Natural killer cell (primary cell): ENCODE data around the gene ITSN2. TPM values are rescaled to one million over a fixed set of nuclear protein-coding genes. Genes with fewer than 3 reads are reported as not detected.

Experiments used
- ATAC-seq, 3 donors: fragments of 150-1000 bp in 2 of 3; fragments of 200-7000 bp in 1 of 3; cut with Tn5 transposase; 1 replicate in 1 of 3; 2 replicates in 2 of 3; pipeline ENCODE4 v1.10.0; 2021; ENCODE audit warnings: mild to moderate bottlenecking in 2 of 3, moderate library complexity in 2 of 3
- DNase-seq, 2 donors: peaks; one replicate each; pipeline versions ENCODE4 v3.0.0 to v3.0.0-alpha.2; 2013 to 2021; ENCODE audit warnings: mixed read lengths in 1 of 2
- H3K27ac ChIP-seq: one replicate; pipeline ENCODE4 v1.5.1; 2013; ENCODE audit warnings: mild to moderate bottlenecking, low read length
- H3K27me3 ChIP-seq: one replicate; pipeline ENCODE4 v1.6.1; 2013; ENCODE audit warnings: low read length; ENCODE audit not compliant: control insufficient read depth, insufficient read depth
- H3K36me3 ChIP-seq: one replicate; pipeline ENCODE4 v1.6.1; 2013; ENCODE audit warnings: low read length; ENCODE audit not compliant: control insufficient read depth, insufficient read depth
- H3K4me1 ChIP-seq: one replicate; pipeline ENCODE4 v1.6.1; 2013; ENCODE audit warnings: low read length; ENCODE audit not compliant: control insufficient read depth, insufficient read depth
- H3K4me3 ChIP-seq: one replicate; pipeline ENCODE4 v1.5.1; 2013; ENCODE audit warnings: low read length
- H3K9me3 ChIP-seq: one replicate; pipeline ENCODE4 v1.6.1; 2013; ENCODE audit warnings: low read length; ENCODE audit not compliant: control insufficient read depth, insufficient read depth
- H3K27ac Mint-ChIP-seq, 2 donors: one replicate each; pipeline ENCODE4 v1.8.0; 2022; ENCODE audit warnings: mild to moderate bottlenecking in 2 of 2, mixed read lengths in 2 of 2, moderate library complexity in 1 of 2
- H3K27me3 Mint-ChIP-seq, 2 donors: one replicate each; pipeline ENCODE4 v1.8.0; 2022; ENCODE audit warnings: low read depth in 2 of 2, mixed read lengths in 2 of 2
- H3K36me3 Mint-ChIP-seq: one replicate; pipeline ENCODE4 v1.8.0; 2022; ENCODE audit warnings: mixed read lengths
- H3K4me1 Mint-ChIP-seq, 2 donors: one replicate each; pipeline ENCODE4 v1.8.0; 2022; ENCODE audit warnings: mixed read lengths in 2 of 2
- H3K4me3 Mint-ChIP-seq: one replicate; pipeline ENCODE4 v1.8.0; 2022; ENCODE audit warnings: mild to moderate bottlenecking, moderate library complexity, mixed read lengths
- H3K9me3 Mint-ChIP-seq, 2 donors: one replicate each; pipeline ENCODE4 v1.8.0; 2022; ENCODE audit warnings: mixed read lengths in 2 of 2
- WGBS: methylation state at CpG from one replicate; pipeline ENCODE4 v1.1.7; 2013; ENCODE audit warnings: missing lambda C conversion rate; ENCODE audit not compliant: insufficient coverage; 5-methylcytosine and 5-hydroxymethylcytosine counted together
- intact Hi-C: fragments of 100-400 bp; cut with micrococcal nuclease; formaldehyde crosslinking; loops from one replicate; pipeline ENCODE4 v1.14.2; 2022
- total RNA-seq, 4 donors: library from RNA; stranded (reverse); fragments of 120-200 nt in 1 of 4; gene quantifications; one replicate each; pipeline versions ENCODE4 v1.2.3 to v1.2.4, GENCODE V29; 2013 to 2022
- TF ChIP-seq, protein P1 (sequence below): fragments of 200-600 bp; IDR thresholded peaks from one replicate; pipeline ENCODE4 v1.8.0; 2022; ENCODE audit warnings: antibody characterized with exemption

Gene ITSN2
- total RNA-seq, 3 donors from 2014 or later (not counting 1 experiment from before 2014, with no cell fraction given) = 101 to 118 (median 115) TPM

DNA sequence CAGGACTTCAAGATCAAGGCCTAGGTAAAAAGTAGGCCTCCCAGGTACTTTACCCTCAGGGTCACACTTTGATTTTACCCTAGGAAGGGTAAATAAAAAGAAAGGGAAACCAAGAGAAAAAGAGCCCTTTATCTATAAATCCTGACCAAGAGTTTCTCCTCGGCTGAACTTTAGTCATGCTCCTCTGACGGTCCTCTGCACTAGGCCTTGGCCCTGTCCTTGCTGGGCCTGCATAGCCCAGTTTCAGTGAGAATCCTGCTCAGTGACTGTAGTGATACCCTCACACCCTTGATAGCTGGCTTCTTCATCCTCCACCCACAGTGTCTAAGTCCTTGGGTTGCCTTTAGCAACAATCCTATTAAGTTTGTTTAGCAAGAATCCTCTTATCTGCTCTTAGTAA, 20.5 kb upstream of the ITSN2 start:
- H3K36me3 ChIP-seq = no peaks in the 10 kb centered on the region
- no peak overlapping the region for H3K27ac ChIP-seq
- H3K4me1 Mint-ChIP-seq = no peaks in the 10 kb centered on the region
- no peak overlapping the region for H3K27ac Mint-ChIP-seq
- intact Hi-C loops = loop anchor here (5.0 kb wide), 1 partner anchor 559 kb away; no protein-coding TSS in a partner anchor
- H3K4me3 ChIP-seq = no peak overlapping the region
- H3K27me3 ChIP-seq = no peaks in the 10 kb centered on the region
- no peak for ATAC-seq
- no peaks in the 10 kb centered on the region for H3K27me3 Mint-ChIP-seq
- no peak for DNase-seq
- 90% methylated on average over 2 of the region's 2 CpGs for WGBS
- TF ChIP-seq, protein P1, sequence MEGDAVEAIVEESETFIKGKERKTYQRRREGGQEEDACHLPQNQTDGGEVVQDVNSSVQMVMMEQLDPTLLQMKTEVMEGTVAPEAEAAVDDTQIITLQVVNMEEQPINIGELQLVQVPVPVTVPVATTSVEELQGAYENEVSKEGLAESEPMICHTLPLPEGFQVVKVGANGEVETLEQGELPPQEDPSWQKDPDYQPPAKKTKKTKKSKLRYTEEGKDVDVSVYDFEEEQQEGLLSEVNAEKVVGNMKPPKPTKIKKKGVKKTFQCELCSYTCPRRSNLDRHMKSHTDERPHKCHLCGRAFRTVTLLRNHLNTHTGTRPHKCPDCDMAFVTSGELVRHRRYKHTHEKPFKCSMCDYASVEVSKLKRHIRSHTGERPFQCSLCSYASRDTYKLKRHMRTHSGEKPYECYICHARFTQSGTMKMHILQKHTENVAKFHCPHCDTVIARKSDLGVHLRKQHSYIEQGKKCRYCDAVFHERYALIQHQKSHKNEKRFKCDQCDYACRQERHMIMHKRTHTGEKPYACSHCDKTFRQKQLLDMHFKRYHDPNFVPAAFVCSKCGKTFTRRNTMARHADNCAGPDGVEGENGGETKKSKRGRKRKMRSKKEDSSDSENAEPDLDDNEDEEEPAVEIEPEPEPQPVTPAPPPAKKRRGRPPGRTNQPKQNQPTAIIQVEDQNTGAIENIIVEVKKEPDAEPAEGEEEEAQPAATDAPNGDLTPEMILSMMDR = no peak
- no peak overlapping the region for H3K4me3 Mint-ChIP-seq
- H3K9me3 Mint-ChIP-seq = no peaks in the 10 kb centered on the region
- H3K4me1 ChIP-seq = no peaks in the 10 kb centered on the region
- H3K36me3 Mint-ChIP-seq = no peaks in the 10 kb centered on the region
- H3K9me3 ChIP-seq = no peaks in the 10 kb centered on the region

DNA sequence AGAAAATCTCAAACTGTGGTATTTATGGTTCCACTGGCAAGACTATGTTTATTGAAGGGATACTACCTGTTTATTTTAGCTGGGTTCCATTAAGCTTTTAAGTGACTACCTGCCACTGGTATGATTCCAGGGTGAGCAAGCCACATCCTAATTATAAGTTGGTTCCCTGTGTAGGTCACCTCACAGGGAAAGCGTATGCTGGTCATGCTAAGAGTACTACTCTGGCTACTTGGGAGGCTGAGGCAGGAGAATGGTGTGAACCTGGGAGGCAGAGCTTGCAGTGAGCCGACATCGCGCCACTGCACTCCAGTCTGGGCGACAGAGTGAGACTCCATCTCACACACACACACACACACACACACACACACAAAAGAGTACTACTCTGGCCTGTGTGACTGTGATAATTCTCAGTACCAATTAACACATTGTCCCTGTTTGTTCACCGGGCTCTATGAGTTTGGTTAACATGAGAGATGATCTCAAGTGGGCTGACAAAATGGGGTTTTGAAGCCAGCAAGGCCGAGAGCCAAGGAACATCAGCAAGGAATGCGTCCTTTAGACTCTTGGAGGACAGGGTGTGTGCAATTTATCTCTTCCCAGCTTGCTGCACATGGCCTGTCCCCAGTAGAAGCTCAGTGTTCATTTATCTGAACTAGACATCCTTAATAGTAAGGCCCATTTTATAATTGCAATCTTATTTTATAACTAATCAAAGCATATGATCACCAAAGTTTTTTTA, 15.2 kb upstream of the ITSN2 start:
- H3K36me3 ChIP-seq = no peaks in the 10 kb centered on the region
- no peaks in the 10 kb centered on the region for H3K36me3 Mint-ChIP-seq
- no peaks in the 10 kb centered on the region for H3K27me3 ChIP-seq
- ATAC-seq (no peak), DNase-seq (no peak)
- H3K4me1 ChIP-seq = no peaks in the 10 kb centered on the region
- no peaks in the 10 kb centered on the region for H3K9me3 ChIP-seq
- H3K4me1 Mint-ChIP-seq = no peaks in the 10 kb centered on the region
- TF ChIP-seq, protein P1 = no peak
- H3K4me3 Mint-ChIP-seq = no peak overlapping the region
- H3K27ac Mint-ChIP-seq = no peak overlapping the region
- intact Hi-C loops = no loop called here
- no peaks in the 10 kb centered on the region for H3K9me3 Mint-ChIP-seq
- H3K27ac ChIP-seq = no peak overlapping the region
- 73% methylated on average over 4 of the region's 8 CpGs for WGBS
- no peak overlapping the region for H3K4me3 ChIP-seq
- no peaks in the 10 kb centered on the region for H3K27me3 Mint-ChIP-seq

GRCh38 chr2:24374301-24374700, 14.0 kb upstream of the ITSN2 start:
- H3K27me3 ChIP-seq = no peaks in the 10 kb centered on the region
- no peak overlapping the region for H3K27ac ChIP-seq
- H3K4me1 ChIP-seq = no peaks in the 10 kb centered on the region
- H3K36me3 ChIP-seq = no peaks in the 10 kb centered on the region
- H3K27me3 Mint-ChIP-seq = no peaks in the 10 kb centered on the region
- TF ChIP-seq, protein P1 = no peak
- DNase-seq = no peak
- no peak overlapping the region for H3K4me3 ChIP-seq
- H3K9me3 Mint-ChIP-seq = no peaks in the 10 kb centered on the region
- no peaks in the 10 kb centered on the region for H3K9me3 ChIP-seq
- 59% methylated on average over 4 of the region's 4 CpGs for WGBS
- H3K4me1 Mint-ChIP-seq = no peaks in the 10 kb centered on the region
- H3K27ac Mint-ChIP-seq = no peak overlapping the region
- intact Hi-C loops = no loop called here
- no peaks in the 10 kb centered on the region for H3K36me3 Mint-ChIP-seq
- no peak for ATAC-seq
- no peak overlapping the region for H3K4me3 Mint-ChIP-seq

DNA sequence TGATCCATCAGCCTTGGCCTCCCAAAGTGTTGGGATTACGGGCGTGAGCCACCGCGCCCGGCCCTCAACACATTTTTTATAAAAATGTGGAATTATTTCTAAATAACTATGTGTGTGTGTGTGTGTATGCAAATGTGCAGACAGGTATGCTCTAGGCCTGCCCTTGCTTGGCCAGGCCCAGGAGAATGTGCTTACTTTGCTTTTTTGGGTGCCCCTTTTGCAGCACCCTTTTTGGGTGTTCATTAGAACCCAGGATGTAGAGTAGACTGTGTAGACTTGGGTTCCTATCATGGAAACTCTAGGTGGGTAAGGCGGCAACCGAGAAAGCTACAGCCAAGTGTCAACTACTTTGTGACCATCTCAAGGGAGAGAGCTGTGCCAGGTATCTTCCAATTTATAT, 11.7 kb upstream of the ITSN2 start:
- intact Hi-C loops = no loop called here
- no peak for ATAC-seq
- Mint-ChIP-seq H3K9me3 (no peaks in the 10 kb centered on the region), H3K4me1 (no peaks in the 10 kb centered on the region), H3K27me3 (no peaks in the 10 kb centered on the region), H3K27ac (no peak overlapping the region), H3K4me3 (no peak overlapping the region), H3K36me3 (no peaks in the 10 kb centered on the region)
- no peaks in the 10 kb centered on the region for H3K27me3 ChIP-seq
- 93% methylated on average over 2 of the region's 7 CpGs for WGBS
- H3K4me1 ChIP-seq = no peaks in the 10 kb centered on the region
- H3K27ac ChIP-seq = no peak overlapping the region
- no peak for DNase-seq
- no peak overlapping the region for H3K4me3 ChIP-seq
- TF ChIP-seq, protein P1 = no peak
- H3K36me3 ChIP-seq = no peaks in the 10 kb centered on the region
- H3K9me3 ChIP-seq = no peaks in the 10 kb centered on the region
